Measurements from ENCODE around the gene SAMD4A. TPM values are rescaled to one million over a fixed set of nuclear protein-coding genes. Genes with fewer than 3 reads are reported as not detected.

SAMD4A gene
- total RNA-seq, 1 experiment from 2014 or later = 26.5 TPM

DNA sequence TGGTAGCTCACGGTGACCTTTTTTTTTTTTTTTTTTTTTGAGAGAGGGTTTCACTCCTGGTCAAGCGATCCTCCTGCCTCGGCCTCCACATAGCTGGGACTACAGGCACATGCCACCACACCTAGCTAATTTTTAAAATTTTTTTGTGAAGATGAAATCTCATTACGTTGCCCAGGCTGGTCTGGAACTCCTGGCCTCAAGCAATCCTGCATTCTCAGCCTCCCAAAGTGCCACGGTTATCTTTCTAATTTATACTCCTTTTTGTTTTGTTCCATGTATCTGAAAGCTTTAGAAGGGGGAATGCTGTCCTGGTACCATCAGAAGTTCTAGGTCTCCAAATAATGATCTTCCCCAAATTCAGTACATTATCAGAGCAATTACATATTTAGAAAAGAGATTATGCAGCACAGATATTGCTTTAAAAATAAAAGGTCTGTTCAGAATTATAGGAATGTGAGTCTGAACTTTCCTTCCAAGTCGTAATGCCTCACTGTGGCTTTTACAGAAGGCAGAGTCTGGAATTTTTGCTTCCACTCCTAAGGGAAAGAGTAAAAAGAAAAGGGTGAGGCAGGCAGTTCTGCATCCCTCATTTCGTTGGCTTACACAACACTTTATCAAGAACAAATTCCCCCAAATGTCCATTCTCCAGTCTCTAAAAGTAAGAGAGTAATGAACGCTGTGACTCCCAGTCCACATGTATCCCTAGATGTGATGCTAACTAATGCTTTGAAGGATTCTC is 262.7 kb downstream of the SAMD4A start:
- H3K27me3 ChIP-seq (replicated peaks; ENCODE audit: insufficient read depth, low read depth, low read length, poor library complexity) = no peaks in the 10 kb centered on the region
- POLR2A ChIA-PET (ENCODE audit: low non-redundant PET) = interaction anchor here (0.6 kb wide), 1 partner anchor 18 kb away, joined by 18 read pairs; no protein-coding TSS in a partner anchor
- CTCF ChIA-PET = no interaction called here

DNA sequence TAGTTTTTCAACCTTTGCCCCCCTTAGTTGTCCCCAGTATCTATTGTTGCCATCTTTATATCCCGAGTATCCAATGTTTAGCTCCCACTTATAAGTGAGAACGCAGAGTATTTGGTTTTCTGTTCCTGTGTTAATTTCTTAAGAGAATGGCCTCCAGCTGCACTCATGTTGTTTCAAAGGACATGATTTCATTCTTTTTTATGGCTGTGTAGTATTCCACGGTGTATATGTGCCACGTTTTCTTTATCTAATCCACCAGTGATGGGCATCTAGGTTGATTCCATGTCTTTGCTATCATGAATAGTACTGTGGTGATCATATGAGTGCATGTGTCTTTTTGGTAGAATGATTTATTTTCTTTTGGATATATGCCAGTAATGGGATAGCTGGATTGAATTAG is 263.7 kb downstream of the SAMD4A start:
- no peak for TF ChIP-seq EZH2 (IDR thresholded peaks at IDR 0.05; ENCODE audit: borderline replicate concordance, low read depth, low read length, poor library complexity, severe bottlenecking)
- TF ChIP-seq, protein P1, sequence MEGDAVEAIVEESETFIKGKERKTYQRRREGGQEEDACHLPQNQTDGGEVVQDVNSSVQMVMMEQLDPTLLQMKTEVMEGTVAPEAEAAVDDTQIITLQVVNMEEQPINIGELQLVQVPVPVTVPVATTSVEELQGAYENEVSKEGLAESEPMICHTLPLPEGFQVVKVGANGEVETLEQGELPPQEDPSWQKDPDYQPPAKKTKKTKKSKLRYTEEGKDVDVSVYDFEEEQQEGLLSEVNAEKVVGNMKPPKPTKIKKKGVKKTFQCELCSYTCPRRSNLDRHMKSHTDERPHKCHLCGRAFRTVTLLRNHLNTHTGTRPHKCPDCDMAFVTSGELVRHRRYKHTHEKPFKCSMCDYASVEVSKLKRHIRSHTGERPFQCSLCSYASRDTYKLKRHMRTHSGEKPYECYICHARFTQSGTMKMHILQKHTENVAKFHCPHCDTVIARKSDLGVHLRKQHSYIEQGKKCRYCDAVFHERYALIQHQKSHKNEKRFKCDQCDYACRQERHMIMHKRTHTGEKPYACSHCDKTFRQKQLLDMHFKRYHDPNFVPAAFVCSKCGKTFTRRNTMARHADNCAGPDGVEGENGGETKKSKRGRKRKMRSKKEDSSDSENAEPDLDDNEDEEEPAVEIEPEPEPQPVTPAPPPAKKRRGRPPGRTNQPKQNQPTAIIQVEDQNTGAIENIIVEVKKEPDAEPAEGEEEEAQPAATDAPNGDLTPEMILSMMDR (conservative IDR thresholded peaks at IDR 0.05; ENCODE audit: low read depth, low read length) = no peak
- CTCF ChIA-PET = no interaction called here
- DNase-seq (ENCODE audit: low spot score) = no peak
- Histone ChIP-seq H3K27me3 (replicated peaks; ENCODE audit: insufficient read depth, low read depth, low read length, poor library complexity) (no peaks in the 10 kb centered on the region), H3K4me3 (ENCODE audit: low read depth, low read length, poor library complexity, severe bottlenecking) (no peak overlapping the region), H3K4me1 (ENCODE audit: insufficient read depth, low read length, poor library complexity, severe bottlenecking) (no peaks in the 10 kb centered on the region), H3K27ac (ENCODE audit: low read depth, low read length, poor library complexity, severe bottlenecking) (no peak overlapping the region), H3K36me3 (ENCODE audit: insufficient read depth, low read length, poor library complexity, severe bottlenecking) (no peaks in the 10 kb centered on the region), H3K9me3 (ENCODE audit: low read depth, low read length, poor library complexity, severe bottlenecking) (no peaks in the 10 kb centered on the region)
- intact Hi-C loops (cut with micrococcal nuclease; ENCODE audit: unreplicated experiment) = no loop called here
- BruUV-seq (replicated peaks) = no TSS peak
- POLR2A ChIA-PET (ENCODE audit: low non-redundant PET) = interaction anchor here (0.6 kb wide), 1 partner anchor 43 kb away, joined by 4 read pairs; no protein-coding TSS in a partner anchor

More for the DNA sequence above, 262.7 kb downstream of the SAMD4A start:
- Histone ChIP-seq H3K36me3 (ENCODE audit: insufficient read depth, low read length, poor library complexity, severe bottlenecking) (no peaks in the 10 kb centered on the region), H3K4me3 (ENCODE audit: low read depth, low read length, poor library complexity, severe bottlenecking) (no peak overlapping the region), H3K4me1 (ENCODE audit: insufficient read depth, low read length, poor library complexity, severe bottlenecking) (no peaks in the 10 kb centered on the region), H3K9me3 (ENCODE audit: low read depth, low read length, poor library complexity, severe bottlenecking) (no peaks in the 10 kb centered on the region), H3K27ac (ENCODE audit: low read depth, low read length, poor library complexity, severe bottlenecking) (no peak overlapping the region)
- TF ChIP-seq, protein P1 (conservative IDR thresholded peaks at IDR 0.05; ENCODE audit: low read depth, low read length) = no peak
- TF ChIP-seq EZH2 (IDR thresholded peaks at IDR 0.05; ENCODE audit: borderline replicate concordance, low read depth, low read length, poor library complexity, severe bottlenecking) = no peak
- BruUV-seq (replicated peaks) = no TSS peak
- intact Hi-C loops (cut with micrococcal nuclease; ENCODE audit: unreplicated experiment) = no loop called here
- no peak for DNase-seq (ENCODE audit: low spot score)

DNA sequence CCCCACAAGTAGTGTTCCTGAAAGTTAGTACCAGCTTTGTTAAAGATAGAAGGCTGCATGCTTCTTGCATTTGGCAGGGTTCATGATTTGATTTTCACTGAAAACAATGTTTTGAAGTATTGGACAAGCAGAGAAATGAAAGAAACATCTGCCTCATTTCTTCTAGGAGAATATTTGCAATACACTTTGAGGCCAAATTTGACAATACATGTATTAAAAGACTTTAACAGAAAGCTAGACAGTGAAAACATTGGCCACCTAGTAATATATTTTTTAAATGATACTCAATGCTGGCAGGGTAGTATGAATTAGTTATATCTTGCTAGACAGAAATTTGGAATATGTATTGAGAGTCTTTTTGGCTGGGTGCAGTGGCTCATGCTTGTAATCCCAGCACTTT is 267.2 kb downstream of the SAMD4A start:
- BruUV-seq (replicated peaks) = no TSS peak
- no peaks in the 10 kb centered on the region for H3K4me1 ChIP-seq (ENCODE audit: insufficient read depth, low read length, poor library complexity, severe bottlenecking)
- ChIA-PET CTCF (no interaction called here), POLR2A (ENCODE audit: low non-redundant PET) (no interaction called here)
- H3K36me3 ChIP-seq (ENCODE audit: insufficient read depth, low read length, poor library complexity, severe bottlenecking) = no peaks in the 10 kb centered on the region
- intact Hi-C loops (cut with micrococcal nuclease; ENCODE audit: unreplicated experiment) = no loop called here
- DNase-seq (ENCODE audit: low spot score) = no peak
- no peaks in the 10 kb centered on the region for H3K9me3 ChIP-seq (ENCODE audit: low read depth, low read length, poor library complexity, severe bottlenecking)
- no peaks in the 10 kb centered on the region for H3K27me3 ChIP-seq (replicated peaks; ENCODE audit: insufficient read depth, low read depth, low read length, poor library complexity)
- no peak overlapping the region for H3K4me3 ChIP-seq (ENCODE audit: low read depth, low read length, poor library complexity, severe bottlenecking)
- no peak overlapping the region for H3K27ac ChIP-seq (ENCODE audit: low read depth, low read length, poor library complexity, severe bottlenecking)
- TF ChIP-seq, protein P1 (conservative IDR thresholded peaks at IDR 0.05; ENCODE audit: low read depth, low read length) = no peak
- TF ChIP-seq EZH2 (IDR thresholded peaks at IDR 0.05; ENCODE audit: borderline replicate concordance, low read depth, low read length, poor library complexity, severe bottlenecking) = no peak
